Measurements from ENCODE around the gene CDCA4.

DNA sequence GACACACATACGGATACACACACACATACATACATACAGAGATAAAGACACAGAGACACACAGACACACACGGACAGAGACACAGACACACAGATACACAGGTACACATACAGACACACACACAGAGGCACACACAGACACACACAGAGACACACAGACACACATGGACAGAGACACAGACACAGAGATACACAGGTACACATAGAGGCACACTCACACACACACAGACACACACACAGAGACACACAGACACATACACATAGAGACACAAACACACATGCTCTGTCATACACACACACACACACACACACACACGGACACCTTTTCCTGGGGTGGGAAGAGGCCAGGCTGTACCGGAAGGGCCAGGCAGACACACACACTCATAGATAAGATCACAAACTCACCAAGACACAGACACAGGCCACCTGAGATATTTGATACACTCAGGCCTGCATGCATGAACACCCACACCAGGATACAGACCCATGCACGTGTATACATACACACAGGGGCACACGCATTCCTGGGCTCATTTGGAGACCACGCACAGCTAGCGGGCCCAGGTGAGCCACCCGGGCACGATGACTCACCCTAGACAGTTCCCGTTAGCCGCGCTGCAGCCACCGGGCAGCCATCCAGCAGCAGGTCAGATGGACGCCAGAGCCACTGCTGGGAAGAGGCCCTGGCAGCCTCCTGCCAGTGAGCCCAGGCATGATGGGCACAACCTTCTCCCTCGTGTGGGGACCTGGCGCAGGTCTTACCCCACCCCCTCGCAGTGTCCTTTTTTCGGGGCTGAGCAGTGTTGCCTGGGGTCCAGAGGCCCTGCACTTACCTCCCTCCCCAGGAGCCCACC is 40.9 kb downstream of the CDCA4 start:
- TF ChIP-seq EP300 (IDR thresholded peaks at IDR 0.05; ENCODE audit: borderline replicate concordance) (peak; percentile 76), RAD21 (IDR thresholded peaks at IDR 0.05; ENCODE audit: low read depth) (no peak), YY1 (IDR thresholded peaks at IDR 0.05; ENCODE audit: low read depth) (peak; percentile 52; the same call in 1 of the 2 replicates), TAF1 (IDR thresholded peaks at IDR 0.05; ENCODE audit: low read depth) (no peak), NFIC (IDR thresholded peaks at IDR 0.05) (peak; percentile 93), CREB1 (IDR thresholded peaks at IDR 0.05; ENCODE audit: low read depth) (no peak), TEAD4 (IDR thresholded peaks at IDR 0.05) (peak; percentile 87), TCF12 (IDR thresholded peaks at IDR 0.05; ENCODE audit: low read depth) (peak; percentile 89), CEBPB (IDR thresholded peaks at IDR 0.05) (no peak), EGR1 (IDR thresholded peaks at IDR 0.05) (no peak)
- TF ChIP-seq, protein P1, sequence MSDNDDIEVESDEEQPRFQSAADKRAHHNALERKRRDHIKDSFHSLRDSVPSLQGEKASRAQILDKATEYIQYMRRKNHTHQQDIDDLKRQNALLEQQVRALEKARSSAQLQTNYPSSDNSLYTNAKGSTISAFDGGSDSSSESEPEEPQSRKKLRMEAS (IDR thresholded peaks at IDR 0.05) = peak; percentile 86
- TF ChIP-seq, protein P2, sequence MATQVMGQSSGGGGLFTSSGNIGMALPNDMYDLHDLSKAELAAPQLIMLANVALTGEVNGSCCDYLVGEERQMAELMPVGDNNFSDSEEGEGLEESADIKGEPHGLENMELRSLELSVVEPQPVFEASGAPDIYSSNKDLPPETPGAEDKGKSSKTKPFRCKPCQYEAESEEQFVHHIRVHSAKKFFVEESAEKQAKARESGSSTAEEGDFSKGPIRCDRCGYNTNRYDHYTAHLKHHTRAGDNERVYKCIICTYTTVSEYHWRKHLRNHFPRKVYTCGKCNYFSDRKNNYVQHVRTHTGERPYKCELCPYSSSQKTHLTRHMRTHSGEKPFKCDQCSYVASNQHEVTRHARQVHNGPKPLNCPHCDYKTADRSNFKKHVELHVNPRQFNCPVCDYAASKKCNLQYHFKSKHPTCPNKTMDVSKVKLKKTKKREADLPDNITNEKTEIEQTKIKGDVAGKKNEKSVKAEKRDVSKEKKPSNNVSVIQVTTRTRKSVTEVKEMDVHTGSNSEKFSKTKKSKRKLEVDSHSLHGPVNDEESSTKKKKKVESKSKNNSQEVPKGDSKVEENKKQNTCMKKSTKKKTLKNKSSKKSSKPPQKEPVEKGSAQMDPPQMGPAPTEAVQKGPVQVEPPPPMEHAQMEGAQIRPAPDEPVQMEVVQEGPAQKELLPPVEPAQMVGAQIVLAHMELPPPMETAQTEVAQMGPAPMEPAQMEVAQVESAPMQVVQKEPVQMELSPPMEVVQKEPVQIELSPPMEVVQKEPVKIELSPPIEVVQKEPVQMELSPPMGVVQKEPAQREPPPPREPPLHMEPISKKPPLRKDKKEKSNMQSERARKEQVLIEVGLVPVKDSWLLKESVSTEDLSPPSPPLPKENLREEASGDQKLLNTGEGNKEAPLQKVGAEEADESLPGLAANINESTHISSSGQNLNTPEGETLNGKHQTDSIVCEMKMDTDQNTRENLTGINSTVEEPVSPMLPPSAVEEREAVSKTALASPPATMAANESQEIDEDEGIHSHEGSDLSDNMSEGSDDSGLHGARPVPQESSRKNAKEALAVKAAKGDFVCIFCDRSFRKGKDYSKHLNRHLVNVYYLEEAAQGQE (IDR thresholded peaks at IDR 0.05; ENCODE audit: low read depth) = no peak
